Neutrophil (primary cell): ENCODE results near the gene EGLN2.
"Not testable (repeated sequence)": the region's sequence is repeated elsewhere in the genome, so short reads cannot be mapped to it uniquely, and the experiment has no call there.

Experiments
- H3K27ac ChIP-seq: fragments of 200-600 bp; sonication (generic); 2 replicates; pipeline ENCODE4 v1.5.1; 2016; ENCODE audit warnings: mild to moderate bottlenecking, moderate library complexity
- H3K27me3 ChIP-seq: fragments of 200-600 bp; sonication (generic); 2 replicates; pipeline ENCODE4 v1.6.0; 2016; ENCODE audit warnings: mild to moderate bottlenecking
- H3K36me3 ChIP-seq: fragments of 200-600 bp; sonication (generic); 2 replicates; pipeline ENCODE4 v1.5.1; 2017
- H3K4me1 ChIP-seq, 2 experiments: fragments of 200-600 bp in 1 of 2; sonication (generic) in 1 of 2; 1 replicate in 1 of 2; 2 replicates in 1 of 2; pipeline versions ENCODE4 v1.5.1 to v1.6.1; 2013 to 2016; ENCODE audit warnings: low read depth in 1 of 2, low read length in 1 of 2, mild to moderate bottlenecking in 1 of 2, moderate library complexity in 1 of 2; ENCODE audit not compliant: control insufficient read depth in 1 of 2, insufficient read depth in 1 of 2
- H3K4me3 ChIP-seq, 2 experiments: fragments of 200-600 bp in 1 of 2; sonication (generic) in 1 of 2; 1 replicate in 1 of 2; 2 replicates in 1 of 2; pipeline ENCODE4 v1.5.1; 2013 to 2016; ENCODE audit warnings: low read depth in 1 of 2, low read length in 1 of 2, mild to moderate bottlenecking in 1 of 2, moderate library complexity in 1 of 2
- H3K9me3 ChIP-seq: fragments of 200-600 bp; sonication (generic); 2 replicates; pipeline ENCODE4 v1.5.1; 2016
- CTCF ChIP-seq: fragments of 200-600 bp; sonication (generic); IDR thresholded peaks from 2 replicates; pipeline ENCODE4 v1.5.1; 2016; ENCODE audit warnings: antibody characterized with exemption

Gene EGLN2

GRCh38 chr19:40759352-40759751, 39.6 kb upstream of the EGLN2 start:
- peaks cover 60% of the 10 kb centered on the region for H3K36me3 ChIP-seq
- H3K27ac ChIP-seq, result no peak overlapping the region
- H3K4me3 ChIP-seq, result no peak overlapping the region
- H3K4me1 ChIP-seq, result peaks cover 30 to 35% of the 10 kb centered on the region in 2 experiments
- H3K27me3 ChIP-seq, result no peaks in the 10 kb centered on the region
- no peaks in the 10 kb centered on the region for H3K9me3 ChIP-seq
- no peak for TF ChIP-seq CTCF

GRCh38 chr19:40762754-40763470, 36.1 kb upstream of the EGLN2 start:
- TF ChIP-seq CTCF, result no peak
- Histone ChIP-seq H3K36me3 (peaks cover 78% of the 10 kb centered on the region), H3K27ac (no peak overlapping the region)

GRCh38 chr19:40763526-40763925, 35.5 kb upstream of the EGLN2 start:
- H3K4me3 ChIP-seq, result no peak overlapping the region
- H3K4me1 ChIP-seq, result peaks cover 0 to 3% of the 10 kb centered on the region in 2 experiments
- peaks cover 73% of the 10 kb centered on the region for H3K36me3 ChIP-seq
- TF ChIP-seq CTCF, result no peak
- no peak overlapping the region for H3K27ac ChIP-seq
- H3K27me3 ChIP-seq, result no peaks in the 10 kb centered on the region
- H3K9me3 ChIP-seq, result no peaks in the 10 kb centered on the region

More at GRCh38 chr19:40762754-40763470, 36.1 kb upstream of the EGLN2 start:
- H3K27me3 ChIP-seq, result no peaks in the 10 kb centered on the region
- peaks cover 0 to 3% of the 10 kb centered on the region in 2 experiments for H3K4me1 ChIP-seq
- H3K4me3 ChIP-seq, result no peak overlapping the region
- H3K9me3 ChIP-seq, result no peaks in the 10 kb centered on the region

GRCh38 chr19:40763963-40764362, 35.0 kb upstream of the EGLN2 start:
- Histone ChIP-seq H3K36me3 (peaks cover 70% of the 10 kb centered on the region), H3K4me3 (no peak overlapping the region), H3K9me3 (no peaks in the 10 kb centered on the region), H3K4me1 (peaks cover 0 to 3% of the 10 kb centered on the region in 2 experiments), H3K27me3 (no peaks in the 10 kb centered on the region), H3K27ac (no peak overlapping the region)
- TF ChIP-seq CTCF, result no peak

GRCh38 chr19:40766385-40766784, 32.6 kb upstream of the EGLN2 start:
- H3K36me3 ChIP-seq, result peaks cover 52% of the 10 kb centered on the region
- H3K27me3 ChIP-seq, H3K27ac ChIP-seq, H3K4me1 ChIP-seq, H3K4me3 ChIP-seq, H3K9me3 ChIP-seq: not testable (repeated sequence)

GRCh38 chr19:40768869-40769268, 30.1 kb upstream of the EGLN2 start:
- Histone ChIP-seq H3K27me3 (no peaks in the 10 kb centered on the region), H3K4me3 (no peak overlapping the region), H3K4me1 (no peaks in the 10 kb centered on the region), H3K9me3 (no peaks in the 10 kb centered on the region), H3K27ac (no peak overlapping the region), H3K36me3 (peaks cover 27% of the 10 kb centered on the region)
- TF ChIP-seq CTCF, result no peak

GRCh38 chr19:40771101-40771862, 27.7 kb upstream of the EGLN2 start:
- not testable (repeated sequence) for H3K4me3 ChIP-seq, H3K27ac ChIP-seq, H3K9me3 ChIP-seq, H3K27me3 ChIP-seq, H3K36me3 ChIP-seq, H3K4me1 ChIP-seq
